HepG2 (cell line): ENCODE data around the gene CETN2. TPM values are rescaled to one million over a fixed set of nuclear protein-coding genes. Genes with fewer than 3 reads are reported as not detected.

Experiments
- KMT2B ChIP-seq: IDR thresholded peaks from 2 replicates; pipeline ENCODE4 v1.6.1; 2016; ENCODE audit warnings: missing genetic modification reagents, missing compliant biosample characterization
- NR2F1 ChIP-seq, 2 experiments: fragments of 450-650 bp in 1 of 2; formaldehyde crosslinking in 1 of 2; IDR thresholded peaks; 2 replicates each; pipeline versions ENCODE4 v1.5.0 to v1.6.1; 2016 to 2020; ENCODE audit warnings: mild to moderate bottlenecking in 1 of 2, missing compliant biosample characterization in 1 of 2, missing genetic modification reagents in 1 of 2, moderate library complexity in 1 of 2
- ZNF101 ChIP-seq: sonication (generic); formaldehyde crosslinking; IDR thresholded peaks from 2 replicates; pipeline ENCODE4 v1.4.0; 2020; ENCODE audit warnings: mild to moderate bottlenecking, low read depth, missing genetic modification reagents, borderline replicate concordance
- polyA plus RNA-seq, 8 experiments: library from polyadenylated mRNA; depleted of rRNA in 3 of 8; stranded (reverse) in 7 of 8; unstranded in 1 of 8; fragments of >200 nt; fragmentation: Illumina TruSeq in 4 of 8; extraction: Trizol in 4 of 8; gene quantifications; 2 replicates each; pipeline versions ENCODE4 v1.2.1 to v1.2.3, GENCODE V29; 2011 to 2016; ENCODE audit warnings: low read depth in 4 of 8, missing spikeins in 1 of 8, mixed read lengths in 1 of 8; ENCODE audit not compliant: insufficient read depth in 1 of 8
- total RNA-seq, 5 experiments: library from RNA; depleted of rRNA; stranded (reverse); fragments of >200 nt; fragmentation: Illumina TruSeq; extraction: Trizol; gene quantifications; 2 replicates each; pipeline ENCODE4 v1.2.3, GENCODE V29; 2016; ENCODE audit warnings: low read depth in 1 of 5
- TF ChIP-seq, protein P1 (sequence below): sonication (generic); formaldehyde crosslinking; IDR thresholded peaks from 2 replicates; pipeline ENCODE4 v1.4.0; 2020; ENCODE audit warnings: missing genetic modification reagents
- TF ChIP-seq, protein P2 (sequence below): sonication (generic); formaldehyde crosslinking; IDR thresholded peaks from 2 replicates; pipeline ENCODE4 v1.4.0; 2020; ENCODE audit warnings: missing genetic modification reagents, borderline replicate concordance
- TF ChIP-seq, protein P3 (sequence below): sonication (generic); formaldehyde crosslinking; IDR thresholded peaks from 2 replicates; pipeline ENCODE4 v1.4.0; 2020; ENCODE audit warnings: mild to moderate bottlenecking, missing genetic modification reagents

Gene CETN2
- total and polyA plus RNA-seq, 2 of the 13 experiments (the other 11 are each of a cell fraction or from before 2014, with no cell fraction given), result 17.2 to 85.4 TPM

DNA sequence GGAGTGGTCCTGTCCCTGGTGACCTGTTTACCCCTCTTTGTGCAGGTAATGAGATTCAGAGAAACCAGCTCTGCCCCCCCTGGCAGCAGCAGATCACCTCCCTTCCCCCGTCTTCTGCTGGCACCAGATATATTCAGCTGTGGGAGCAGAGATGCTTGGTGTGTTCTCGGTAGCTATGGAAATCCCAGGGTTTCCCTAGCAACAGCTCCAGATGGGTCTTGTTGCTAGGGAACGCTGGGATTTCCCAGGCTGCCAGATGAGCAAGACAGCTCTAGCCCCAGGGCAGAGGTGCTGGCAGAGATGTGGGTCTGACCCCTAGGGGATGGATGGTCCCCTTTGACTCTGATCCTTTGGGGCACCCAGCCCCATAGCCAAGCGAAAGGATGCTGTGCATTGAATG, 20.2 kb downstream of the CETN2 start (continued):
- TF ChIP-seq ZNF101 (CRISPR knock-in tag) (no peak), KMT2B (CRISPR knock-in tag) (no peak), NR2F1 (CRISPR knock-in tag; IDR thresholded peaks at IDR 0.05) (no peak)
- TF ChIP-seq, protein P1, sequence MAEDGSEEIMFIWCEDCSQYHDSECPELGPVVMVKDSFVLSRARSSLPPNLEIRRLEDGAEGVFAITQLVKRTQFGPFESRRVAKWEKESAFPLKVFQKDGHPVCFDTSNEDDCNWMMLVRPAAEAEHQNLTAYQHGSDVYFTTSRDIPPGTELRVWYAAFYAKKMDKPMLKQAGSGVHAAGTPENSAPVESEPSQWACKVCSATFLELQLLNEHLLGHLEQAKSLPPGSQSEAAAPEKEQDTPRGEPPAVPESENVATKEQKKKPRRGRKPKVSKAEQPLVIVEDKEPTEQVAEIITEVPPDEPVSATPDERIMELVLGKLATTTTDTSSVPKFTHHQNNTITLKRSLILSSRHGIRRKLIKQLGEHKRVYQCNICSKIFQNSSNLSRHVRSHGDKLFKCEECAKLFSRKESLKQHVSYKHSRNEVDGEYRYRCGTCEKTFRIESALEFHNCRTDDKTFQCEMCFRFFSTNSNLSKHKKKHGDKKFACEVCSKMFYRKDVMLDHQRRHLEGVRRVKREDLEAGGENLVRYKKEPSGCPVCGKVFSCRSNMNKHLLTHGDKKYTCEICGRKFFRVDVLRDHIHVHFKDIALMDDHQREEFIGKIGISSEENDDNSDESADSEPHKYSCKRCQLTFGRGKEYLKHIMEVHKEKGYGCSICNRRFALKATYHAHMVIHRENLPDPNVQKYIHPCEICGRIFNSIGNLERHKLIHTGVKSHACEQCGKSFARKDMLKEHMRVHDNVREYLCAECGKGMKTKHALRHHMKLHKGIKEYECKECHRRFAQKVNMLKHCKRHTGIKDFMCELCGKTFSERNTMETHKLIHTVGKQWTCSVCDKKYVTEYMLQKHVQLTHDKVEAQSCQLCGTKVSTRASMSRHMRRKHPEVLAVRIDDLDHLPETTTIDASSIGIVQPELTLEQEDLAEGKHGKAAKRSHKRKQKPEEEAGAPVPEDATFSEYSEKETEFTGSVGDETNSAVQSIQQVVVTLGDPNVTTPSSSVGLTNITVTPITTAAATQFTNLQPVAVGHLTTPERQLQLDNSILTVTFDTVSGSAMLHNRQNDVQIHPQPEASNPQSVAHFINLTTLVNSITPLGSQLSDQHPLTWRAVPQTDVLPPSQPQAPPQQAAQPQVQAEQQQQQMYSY (CRISPR knock-in tag), result no peak
- TF ChIP-seq, protein P2, sequence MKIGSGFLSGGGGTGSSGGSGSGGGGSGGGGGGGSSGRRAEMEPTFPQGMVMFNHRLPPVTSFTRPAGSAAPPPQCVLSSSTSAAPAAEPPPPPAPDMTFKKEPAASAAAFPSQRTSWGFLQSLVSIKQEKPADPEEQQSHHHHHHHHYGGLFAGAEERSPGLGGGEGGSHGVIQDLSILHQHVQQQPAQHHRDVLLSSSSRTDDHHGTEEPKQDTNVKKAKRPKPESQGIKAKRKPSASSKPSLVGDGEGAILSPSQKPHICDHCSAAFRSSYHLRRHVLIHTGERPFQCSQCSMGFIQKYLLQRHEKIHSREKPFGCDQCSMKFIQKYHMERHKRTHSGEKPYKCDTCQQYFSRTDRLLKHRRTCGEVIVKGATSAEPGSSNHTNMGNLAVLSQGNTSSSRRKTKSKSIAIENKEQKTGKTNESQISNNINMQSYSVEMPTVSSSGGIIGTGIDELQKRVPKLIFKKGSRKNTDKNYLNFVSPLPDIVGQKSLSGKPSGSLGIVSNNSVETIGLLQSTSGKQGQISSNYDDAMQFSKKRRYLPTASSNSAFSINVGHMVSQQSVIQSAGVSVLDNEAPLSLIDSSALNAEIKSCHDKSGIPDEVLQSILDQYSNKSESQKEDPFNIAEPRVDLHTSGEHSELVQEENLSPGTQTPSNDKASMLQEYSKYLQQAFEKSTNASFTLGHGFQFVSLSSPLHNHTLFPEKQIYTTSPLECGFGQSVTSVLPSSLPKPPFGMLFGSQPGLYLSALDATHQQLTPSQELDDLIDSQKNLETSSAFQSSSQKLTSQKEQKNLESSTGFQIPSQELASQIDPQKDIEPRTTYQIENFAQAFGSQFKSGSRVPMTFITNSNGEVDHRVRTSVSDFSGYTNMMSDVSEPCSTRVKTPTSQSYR (CRISPR knock-in tag), result no peak
- TF ChIP-seq, protein P3, sequence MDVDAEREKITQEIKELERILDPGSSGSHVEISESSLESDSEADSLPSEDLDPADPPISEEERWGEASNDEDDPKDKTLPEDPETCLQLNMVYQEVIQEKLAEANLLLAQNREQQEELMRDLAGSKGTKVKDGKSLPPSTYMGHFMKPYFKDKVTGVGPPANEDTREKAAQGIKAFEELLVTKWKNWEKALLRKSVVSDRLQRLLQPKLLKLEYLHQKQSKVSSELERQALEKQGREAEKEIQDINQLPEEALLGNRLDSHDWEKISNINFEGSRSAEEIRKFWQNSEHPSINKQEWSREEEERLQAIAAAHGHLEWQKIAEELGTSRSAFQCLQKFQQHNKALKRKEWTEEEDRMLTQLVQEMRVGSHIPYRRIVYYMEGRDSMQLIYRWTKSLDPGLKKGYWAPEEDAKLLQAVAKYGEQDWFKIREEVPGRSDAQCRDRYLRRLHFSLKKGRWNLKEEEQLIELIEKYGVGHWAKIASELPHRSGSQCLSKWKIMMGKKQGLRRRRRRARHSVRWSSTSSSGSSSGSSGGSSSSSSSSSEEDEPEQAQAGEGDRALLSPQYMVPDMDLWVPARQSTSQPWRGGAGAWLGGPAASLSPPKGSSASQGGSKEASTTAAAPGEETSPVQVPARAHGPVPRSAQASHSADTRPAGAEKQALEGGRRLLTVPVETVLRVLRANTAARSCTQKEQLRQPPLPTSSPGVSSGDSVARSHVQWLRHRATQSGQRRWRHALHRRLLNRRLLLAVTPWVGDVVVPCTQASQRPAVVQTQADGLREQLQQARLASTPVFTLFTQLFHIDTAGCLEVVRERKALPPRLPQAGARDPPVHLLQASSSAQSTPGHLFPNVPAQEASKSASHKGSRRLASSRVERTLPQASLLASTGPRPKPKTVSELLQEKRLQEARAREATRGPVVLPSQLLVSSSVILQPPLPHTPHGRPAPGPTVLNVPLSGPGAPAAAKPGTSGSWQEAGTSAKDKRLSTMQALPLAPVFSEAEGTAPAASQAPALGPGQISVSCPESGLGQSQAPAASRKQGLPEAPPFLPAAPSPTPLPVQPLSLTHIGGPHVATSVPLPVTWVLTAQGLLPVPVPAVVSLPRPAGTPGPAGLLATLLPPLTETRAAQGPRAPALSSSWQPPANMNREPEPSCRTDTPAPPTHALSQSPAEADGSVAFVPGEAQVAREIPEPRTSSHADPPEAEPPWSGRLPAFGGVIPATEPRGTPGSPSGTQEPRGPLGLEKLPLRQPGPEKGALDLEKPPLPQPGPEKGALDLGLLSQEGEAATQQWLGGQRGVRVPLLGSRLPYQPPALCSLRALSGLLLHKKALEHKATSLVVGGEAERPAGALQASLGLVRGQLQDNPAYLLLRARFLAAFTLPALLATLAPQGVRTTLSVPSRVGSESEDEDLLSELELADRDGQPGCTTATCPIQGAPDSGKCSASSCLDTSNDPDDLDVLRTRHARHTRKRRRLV (CRISPR knock-in tag), result no peak
